GM03348 (cell line): ENCODE data around the gene BRSK2.
"Not testable (repeated sequence)": the region's sequence is repeated elsewhere in the genome, so short reads cannot be mapped to it uniquely, and the experiment has no call there.

Experiments used
- DNase-seq: peaks from one replicate; pipeline ENCODE4 v3.0.0; 2012; ENCODE audit warnings: low spot score

Gene BRSK2

GRCh38 chr11:1389932-1390568 is at the start of gene BRSK2:
Gene BRSK2 (plus strand): TSS chr11:1389934. CDS start chr11:1390285, 351 bp downstream.
- no peak for DNase-seq

GRCh38 chr11:1340111-1340510 is 49.6 kb upstream of the BRSK2 start:
- DNase-seq: no peak

- not testable (repeated sequence) for DNase-seq
Measured at GRCh38 chr11:1341226-1341625, 48.5 kb upstream of the BRSK2 start.

GRCh38 chr11:1341928-1342524 is 47.7 kb upstream of the BRSK2 start:
- peak; percentile 60 for DNase-seq

GRCh38 chr11:1342946-1343345 is 46.8 kb upstream of the BRSK2 start:
- DNase-seq: no peak

GRCh38 chr11:1343391-1344055 is 46.2 kb upstream of the BRSK2 start:
- no peak for DNase-seq

- DNase-seq: no peak
Measured at GRCh38 chr11:1344056-1344635, 45.6 kb upstream of the BRSK2 start.

- no peak for DNase-seq
Measured at GRCh38 chr11:1345737-1346513, 43.8 kb upstream of the BRSK2 start.

- DNase-seq: no peak
Measured at GRCh38 chr11:1346669-1347390, 42.9 kb upstream of the BRSK2 start.

- DNase-seq: not testable (repeated sequence)
Measured at GRCh38 chr11:1347411-1347999, 42.2 kb upstream of the BRSK2 start.

- no peak for DNase-seq
Measured at GRCh38 chr11:1348146-1348795, 41.5 kb upstream of the BRSK2 start.

GRCh38 chr11:1348796-1349326 is 40.9 kb upstream of the BRSK2 start:
- DNase-seq: no peak

- DNase-seq: no peak
Measured at GRCh38 chr11:1349327-1350041, 40.2 kb upstream of the BRSK2 start.

GRCh38 chr11:1350086-1350725 is 39.5 kb upstream of the BRSK2 start:
- no peak for DNase-seq

- DNase-seq: no peak
Measured at GRCh38 chr11:1351278-1351937, 38.3 kb upstream of the BRSK2 start.

- no peak for DNase-seq
Measured at GRCh38 chr11:1352696-1353382, 36.9 kb upstream of the BRSK2 start.

- no peak for DNase-seq
Measured at GRCh38 chr11:1353383-1354124, 36.2 kb upstream of the BRSK2 start.
